H1 (cell line): ENCODE measurements around the gene CALML5. TPM values are rescaled to one million over a fixed set of nuclear protein-coding genes. Genes with fewer than 3 reads are reported as not detected.

Source experiments
- CHD1 ChIP-seq: IDR thresholded peaks from 2 replicates; pipeline ENCODE4 v1.6.1; 2012; ENCODE audit warnings: low read depth, low read length, improper control_type of control experiment
- CHD7 ChIP-seq: fragments of 300-600 bp; sonication (generic); IDR thresholded peaks from 2 replicates; pipeline ENCODE4 v1.7.1; 2012; ENCODE audit warnings: low read length, moderate library complexity, mild to moderate bottlenecking, inconsistent platforms; ENCODE audit not compliant: insufficient replicate concordance
- MAFK ChIP-seq: IDR thresholded peaks from 2 replicates; pipeline ENCODE4 v1.6.1; 2012; ENCODE audit warnings: low read depth, mild to moderate bottlenecking, improper control_type of control experiment, low read length
- polyA plus RNA-seq, 7 experiments: library from polyadenylated mRNA; depleted of rRNA in 3 of 7; stranded (reverse) in 5 of 7; unstranded in 2 of 7; fragments of >200 nt in 5 of 7; fragments of 200-250 nt in 2 of 7; gene quantifications; 1 replicate in 5 of 7; 2 replicates in 1 of 7; 4 replicates in 1 of 7; pipeline versions ENCODE4 v1.2.1 to v1.2.3, GENCODE V29; 2011 to 2013; ENCODE audit warnings: missing spikeins in 2 of 7, mixed read lengths in 2 of 7
- total RNA-seq: library from RNA; stranded (reverse); fragmentation: NEBNext Ultra II Directional; extraction: Animal tissue kit (Norgen Biotek cat#: 25700); gene quantifications from 2 replicates; pipeline ENCODE4 v1.2.1, GENCODE V29; 2021

CALML5 gene
- total and polyA plus RNA-seq, 2 of the 8 experiments (the other 6 are each of a cell fraction or from before 2014, with no cell fraction given): not detected

DNA sequence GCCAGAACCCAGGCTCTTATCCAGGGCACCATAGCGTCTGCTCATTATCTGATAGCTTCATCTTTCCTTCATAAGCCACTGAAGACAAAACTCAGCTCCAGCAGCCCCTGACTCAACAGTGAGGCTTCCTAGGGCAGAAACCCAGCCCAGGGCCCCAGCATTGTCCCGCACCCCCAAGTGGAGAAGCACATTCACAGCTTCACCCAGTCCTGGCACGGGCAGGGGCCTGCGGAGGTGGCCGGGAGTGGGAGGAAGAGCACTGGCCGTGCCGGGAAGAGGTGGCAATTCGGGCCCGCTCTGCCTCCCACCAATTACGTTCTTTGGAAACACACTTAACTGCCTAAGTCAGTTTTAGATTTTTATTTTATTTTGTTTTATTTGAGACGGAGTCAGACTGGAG lies 10.3 kb upstream of the CALML5 start (continued):
- no peak for TF ChIP-seq CHD7
- TF ChIP-seq CHD1: no peak
- TF ChIP-seq MAFK: no peak
